H1 (cell line): ENCODE results near the gene ACVR2B. TPM values are rescaled to one million over a fixed set of nuclear protein-coding genes. Genes with fewer than 3 reads are reported as not detected.

Experiments
- CTCF ChIA-PET: fragments of 300-600 bp; sonication (Branson Sonifier 250); formaldehyde crosslinking; loops from one replicate; lab custom pipeline; 2021; ENCODE audit not compliant: partially characterized antibody; lab: Charles Lee
- POLR2A ChIA-PET: fragments of 300-600 bp; sonication (Branson Sonifier 250); formaldehyde crosslinking; loops from one replicate; lab custom pipeline; 2021; ENCODE audit warnings: inconsistent platforms; ENCODE audit not compliant: partially characterized antibody; lab: Charles Lee
- DNase-seq, 2 experiments: peaks; one replicate each; pipeline versions ENCODE4 v3.0.0 to v3.0.0-alpha.2; 2010 to 2022; ENCODE audit warnings: low spot score in 2 of 2, low read depth in 1 of 2, mixed read lengths in 1 of 2
- FAIRE-seq: peaks from 2 replicates; lab custom pipeline; 2011; peaks lifted over from hg19 to GRCh38; lab: Jason Lieb, UNC
- H2AFZ ChIP-seq: 2 replicates; pipeline ENCODE4 v1.8.1; 2012; ENCODE audit warnings: low read length, inconsistent platforms
- H2AK5ac ChIP-seq: 2 replicates; pipeline ENCODE4 v1.6.1; 2013; ENCODE audit warnings: low read depth, low read length
- H2BK120ac ChIP-seq: replicated peaks from 2 replicates; pipeline ENCODE3; 2013; ENCODE audit warnings: low read depth, low read length, inconsistent platforms
- H2BK12ac ChIP-seq: 2 replicates; pipeline ENCODE4 v1.6.1; 2013; ENCODE audit warnings: low read depth, low read length
- H2BK15ac ChIP-seq: 2 replicates; pipeline ENCODE4 v1.6.1; 2013; ENCODE audit warnings: low read length
- H2BK20ac ChIP-seq: 2 replicates; pipeline ENCODE4 v1.6.1; 2013; ENCODE audit warnings: low read length
- H2BK5ac ChIP-seq: 2 replicates; pipeline ENCODE4 v1.6.1; 2013; ENCODE audit warnings: low read depth, low read length
- H3K14ac ChIP-seq: 2 replicates; pipeline ENCODE4 v1.6.1; 2013; ENCODE audit warnings: inconsistent platforms; ENCODE audit not compliant: insufficient read length
- H3K18ac ChIP-seq: 2 replicates; pipeline ENCODE4 v1.6.1; 2013; ENCODE audit warnings: low read length; ENCODE audit errors: extremely low read depth
- H3K23ac ChIP-seq: 2 replicates; pipeline ENCODE4 v1.6.1; 2013; ENCODE audit warnings: inconsistent platforms; ENCODE audit not compliant: insufficient read length
- H3K23me2 ChIP-seq: 2 replicates; pipeline ENCODE4 v1.6.1; 2013; ENCODE audit warnings: low read depth, low read length
- H3K27ac ChIP-seq: 2 replicates; pipeline ENCODE4 v1.6.1; 2011; ENCODE audit warnings: low read depth, low read length, inconsistent platforms
- H3K27me3 ChIP-seq, 4 experiments: replicated peaks in 1 of 4; 1 replicate in 1 of 4; 2 replicates in 3 of 4; pipeline versions ENCODE4 v1.6.1 to v1.8.1; 2011 to 2013; ENCODE audit warnings: low read length in 3 of 4, mild to moderate bottlenecking in 3 of 4, inconsistent platforms in 2 of 4, mixed read lengths in 2 of 4, moderate library complexity in 1 of 4; ENCODE audit not compliant: control insufficient read depth in 3 of 4, insufficient read depth in 3 of 4; ENCODE audit errors: extremely low read depth in 1 of 4
- H3K36me3 ChIP-seq, 4 experiments: 2 replicates each; pipeline versions ENCODE4 v1.6.1 to v1.8.1; 2011 to 2013; ENCODE audit warnings: mild to moderate bottlenecking in 4 of 4, low read length in 3 of 4, moderate library complexity in 2 of 4, control low read depth in 1 of 4, inconsistent platforms in 1 of 4; ENCODE audit not compliant: insufficient read depth in 4 of 4, control insufficient read depth in 2 of 4
- H3K4ac ChIP-seq: replicated peaks from 2 replicates; pipeline ENCODE3; 2013; ENCODE audit warnings: low read length, low read depth, mixed read lengths, inconsistent platforms; ENCODE audit not compliant: insufficient read length
- H3K4me1 ChIP-seq, 4 experiments: replicated peaks in 1 of 4; 1 replicate in 1 of 4; 2 replicates in 3 of 4; pipeline versions ENCODE4 v1.6.1 to v1.8.1; 2011 to 2013; ENCODE audit warnings: low read length in 3 of 4, inconsistent platforms in 2 of 4, mixed read lengths in 1 of 4; ENCODE audit not compliant: insufficient read depth in 4 of 4, control insufficient read depth in 3 of 4
- H3K4me2 ChIP-seq, 2 experiments: 2 replicates each; pipeline versions ENCODE4 v1.6.1 to v1.8.1; 2011 to 2013; ENCODE audit warnings: low read depth in 2 of 2, low read length in 2 of 2, control low read depth in 1 of 2, inconsistent platforms in 1 of 2, mild to moderate bottlenecking in 1 of 2; ENCODE audit not compliant: insufficient read depth in 1 of 2
- H3K4me3 ChIP-seq, 4 experiments: fragments of 200-600, 300-600 bp in 1 of 4; sonication (generic), shearing (Covaris generic), sonication (Bioruptor Twin) in 1 of 4; 2 replicates each; pipeline versions ENCODE4 v1.5.1 to v1.8.1; 2011 to 2016; ENCODE audit warnings: low read length in 4 of 4, low read depth in 3 of 4, control low read depth in 2 of 4, inconsistent platforms in 2 of 4, mild to moderate bottlenecking in 2 of 4, mixed read lengths in 1 of 4, moderate library complexity in 1 of 4; ENCODE audit not compliant: insufficient read depth in 2 of 4; ENCODE audit errors: extremely low read depth in 1 of 4
- H3K56ac ChIP-seq: replicated peaks from 2 replicates; pipeline ENCODE3; 2013; ENCODE audit warnings: low read depth, mild to moderate bottlenecking, mixed read lengths, low read length, inconsistent platforms; ENCODE audit not compliant: insufficient read length
- H3K79me1 ChIP-seq: 2 replicates; pipeline ENCODE4 v1.6.1; 2013; ENCODE audit warnings: low read depth, low read length, control low read depth
- H3K79me2 ChIP-seq, 2 experiments: 2 replicates each; pipeline versions ENCODE4 v1.6.1 to v1.8.1; 2012 to 2013; ENCODE audit warnings: low read length in 2 of 2, mild to moderate bottlenecking in 2 of 2, inconsistent platforms in 1 of 2; ENCODE audit not compliant: insufficient read depth in 2 of 2, control insufficient read depth in 1 of 2
- H3K9ac ChIP-seq, 4 experiments: replicated peaks in 1 of 4; 1 replicate in 1 of 4; 2 replicates in 3 of 4; pipeline versions ENCODE4 v1.6.1 to v1.8.1; 2011 to 2013; ENCODE audit warnings: low read depth in 3 of 4, low read length in 3 of 4, control low read depth in 2 of 4, mild to moderate bottlenecking in 2 of 4, moderate library complexity in 2 of 4, inconsistent platforms in 1 of 4; ENCODE audit errors: extremely low read depth in 1 of 4
- H3K9me3 ChIP-seq, 2 experiments: 2 replicates each; pipeline versions ENCODE4 v1.6.1 to v1.8.1; 2012 to 2013; ENCODE audit warnings: mild to moderate bottlenecking in 2 of 2, moderate library complexity in 2 of 2, control low read depth in 1 of 2, inconsistent platforms in 1 of 2, low read depth in 1 of 2, low read length in 1 of 2, mixed read lengths in 1 of 2; ENCODE audit not compliant: insufficient read depth in 2 of 2
- H4K20me1 ChIP-seq, 2 experiments: replicated peaks in 1 of 2; 2 replicates each; pipeline versions ENCODE3 to v1.8.1; 2011 to 2013; ENCODE audit warnings: inconsistent platforms in 2 of 2, low read length in 2 of 2, mild to moderate bottlenecking in 1 of 2; ENCODE audit not compliant: insufficient read depth in 2 of 2, control insufficient read depth in 1 of 2
- H4K5ac ChIP-seq: 2 replicates; pipeline ENCODE4 v1.6.1; 2013; ENCODE audit warnings: low read length, low read depth, mixed read lengths, inconsistent platforms; ENCODE audit not compliant: insufficient read length
- H4K8ac ChIP-seq: 2 replicates; pipeline ENCODE4 v1.8.0; 2013; ENCODE audit warnings: mild to moderate bottlenecking, moderate library complexity, low read length, inconsistent platforms; ENCODE audit not compliant: insufficient read depth; ENCODE audit errors: extremely low read depth
- H4K91ac ChIP-seq: replicated peaks from 2 replicates; pipeline ENCODE3; 2013; ENCODE audit warnings: low read length, mixed read lengths, inconsistent platforms; ENCODE audit not compliant: insufficient read length
- BRCA1 ChIP-seq: IDR thresholded peaks from 2 replicates; pipeline ENCODE4 v1.6.1; 2012; ENCODE audit warnings: low read depth, low read length, improper control_type of control experiment
- CREB1 ChIP-seq: IDR thresholded peaks from 2 replicates; pipeline ENCODE4 v1.6.1; 2012; ENCODE audit warnings: inconsistent platforms
- E2F6 ChIP-seq: IDR thresholded peaks from 2 replicates; pipeline ENCODE4 v1.6.1; 2012; ENCODE audit warnings: inconsistent platforms
- HDAC6 ChIP-seq: IDR thresholded peaks from one replicate; pipeline ENCODE4 v1.7.1; 2012; ENCODE audit warnings: low read depth, mild to moderate bottlenecking, inconsistent platforms, low read length, moderate library complexity
- JUN ChIP-seq: IDR thresholded peaks from 2 replicates; pipeline ENCODE4 v1.6.1; 2011; ENCODE audit warnings: low read depth, mild to moderate bottlenecking, improper control_type of control experiment, low read length
- NANOG ChIP-seq: IDR thresholded peaks from 2 replicates; pipeline ENCODE4 v1.6.1; 2011; ENCODE audit warnings: low read length, low read depth, mild to moderate bottlenecking, inconsistent platforms; ENCODE audit not compliant: insufficient read depth, poor library complexity, severe bottlenecking
- NRF1 ChIP-seq: IDR thresholded peaks from 2 replicates; pipeline ENCODE4 v1.6.1; 2011; ENCODE audit warnings: mild to moderate bottlenecking, low read depth, low read length, improper control_type of control experiment
- RNF2 ChIP-seq: fragments of 200-900, 300-1000 bp; sonication (generic); IDR thresholded peaks from 2 replicates; pipeline ENCODE4 v1.7.1; 2016; ENCODE audit warnings: borderline replicate concordance, low read depth, mild to moderate bottlenecking, antibody characterized with exemption, low read length; ENCODE audit not compliant: poor library complexity, severe bottlenecking; ENCODE audit errors: missing control alignments
- SIRT6 ChIP-seq: IDR thresholded peaks from one replicate; pipeline ENCODE4 v1.7.1; 2012; ENCODE audit warnings: low read length, inconsistent platforms
- SP1 ChIP-seq: IDR thresholded peaks from 2 replicates; pipeline ENCODE4 v1.6.1; 2011; ENCODE audit warnings: low read depth, low read length
- TAF1 ChIP-seq: IDR thresholded peaks from 2 replicates; pipeline ENCODE4 v1.6.1; 2011; ENCODE audit warnings: mild to moderate bottlenecking, low read depth, low read length
- WGBS, 2 experiments: shearing (Covaris generic) in 1 of 2; methylation state at CpG; one replicate each; pipeline versions ENCODE4 v1.1.6 to v1.1.7; 2013 to 2015; ENCODE audit warnings: low lambda C conversion rate in 2 of 2, mixed read lengths in 2 of 2, inconsistent platforms in 1 of 2, low coverage in 1 of 2, missing lambda C conversion rate in 1 of 2; ENCODE audit not compliant: insufficient replicate concordance in 2 of 2, insufficient coverage in 1 of 2, insufficient read length in 1 of 2; ENCODE audit errors: extremely low coverage in 1 of 2, missing lambda C conversion rate in 1 of 2; 5-methylcytosine and 5-hydroxymethylcytosine counted together
- polyA plus RNA-seq, 7 experiments: library from polyadenylated mRNA; depleted of rRNA in 3 of 7; stranded (reverse) in 5 of 7; unstranded in 2 of 7; fragments of >200 nt in 5 of 7; fragments of 200-250 nt in 2 of 7; gene quantifications; 1 replicate in 5 of 7; 2 replicates in 1 of 7; 4 replicates in 1 of 7; pipeline versions ENCODE4 v1.2.1 to v1.2.3, GENCODE V29; 2011 to 2013; ENCODE audit warnings: missing spikeins in 2 of 7, mixed read lengths in 2 of 7
- total RNA-seq: library from RNA; stranded (reverse); fragmentation: NEBNext Ultra II Directional; extraction: Animal tissue kit (Norgen Biotek cat#: 25700); gene quantifications from 2 replicates; pipeline ENCODE4 v1.2.1, GENCODE V29; 2021

ACVR2B gene
- total and polyA plus RNA-seq, 2 of the 8 experiments (the other 6 are each of a cell fraction or from before 2014, with no cell fraction given) = 24.7 to 109 TPM

GRCh38 chr3:38533285-38533976 is 79.7 kb downstream of the ACVR2B start:
- TF ChIP-seq HDAC6 (no peak), E2F6 (no peak), SIRT6 (no peak), NRF1 (no peak), SP1 (no peak), NANOG (no peak), CREB1 (no peak), JUN (no peak), TAF1 (no peak), RNF2 (no peak), BRCA1 (no peak)
- Histone ChIP-seq H3K23ac (no peak overlapping the region), H2BK12ac (no peak overlapping the region), H4K8ac (no peak overlapping the region; the same call in 1 of the 2 replicates), H3K4me1 (peaks cover 0 to 15% (median 8%) of the 10 kb centered on the region in 4 experiments; a peak in 6 of 7 replicates), H3K18ac (no peak overlapping the region), H3K56ac (no peak overlapping the region), H3K27me3 (no peaks in the 10 kb centered on the region), H3K79me1 (no peaks in the 10 kb centered on the region), H3K79me2 (no peaks in the 10 kb centered on the region), H2AK5ac (no peak overlapping the region), H4K5ac (no peak overlapping the region), H3K27ac (no peak overlapping the region), H2BK120ac (no peak overlapping the region), H3K4me3 (no peak overlapping the region), H3K14ac (no peak overlapping the region), H3K4me2 (no peak overlapping the region), H2BK5ac (no peak overlapping the region), H2BK15ac (no peak overlapping the region; the same call in 1 of the 2 replicates), H3K36me3 (no peaks in the 10 kb centered on the region), H4K91ac (no peak overlapping the region), H3K4ac (no peak overlapping the region), H4K20me1 (no peaks in the 10 kb centered on the region), H3K9ac (no peak overlapping the region), H2AFZ (no peak overlapping the region), H3K9me3 (peaks cover 4 to 11% of the 10 kb centered on the region in 2 experiments; a peak in 3 of 4 replicates), H2BK20ac (no peak overlapping the region), H3K23me2 (no peaks in the 10 kb centered on the region)
- ChIA-PET CTCF (interaction anchor here (1.0 to 4.3 kb wide), 10 partner anchors 9 to 119 kb away, joined by 3 to 24 read pairs (median 4); no protein-coding TSS in a partner anchor), POLR2A (interaction anchor here (1.4 to 1.5 kb wide), 2 partner anchors 9 to 11 kb away, joined by 3 read pairs; no protein-coding TSS in a partner anchor)
- DNase-seq = peak in 1 of 2 experiments; percentile 42
- no peak for FAIRE-seq
- 87% methylated on average over 8 of the region's 13 CpGs; no CpG with 5 or more reads in 1 of the 2 experiments for WGBS, 2 experiments
